WI38 (cell line): ENCODE data around the gene MTX1.

Experiments used
- H3K4me3 ChIP-seq: 2 replicates; pipeline ENCODE4 v1.5.1; 2011; ENCODE audit warnings: low read depth, mild to moderate bottlenecking, control low read depth, low read length
- TF ChIP-seq, protein P1 (sequence below): IDR thresholded peaks from 2 replicates; pipeline ENCODE4 v1.5.1; 2012; ENCODE audit warnings: low read depth, mild to moderate bottlenecking, control low read depth, low read length

MTX1 gene

GRCh38 chr1:155183775-155184221 lies 24.7 kb upstream of the MTX1 start:
- no peak overlapping the region for H3K4me3 ChIP-seq
- TF ChIP-seq, protein P1, sequence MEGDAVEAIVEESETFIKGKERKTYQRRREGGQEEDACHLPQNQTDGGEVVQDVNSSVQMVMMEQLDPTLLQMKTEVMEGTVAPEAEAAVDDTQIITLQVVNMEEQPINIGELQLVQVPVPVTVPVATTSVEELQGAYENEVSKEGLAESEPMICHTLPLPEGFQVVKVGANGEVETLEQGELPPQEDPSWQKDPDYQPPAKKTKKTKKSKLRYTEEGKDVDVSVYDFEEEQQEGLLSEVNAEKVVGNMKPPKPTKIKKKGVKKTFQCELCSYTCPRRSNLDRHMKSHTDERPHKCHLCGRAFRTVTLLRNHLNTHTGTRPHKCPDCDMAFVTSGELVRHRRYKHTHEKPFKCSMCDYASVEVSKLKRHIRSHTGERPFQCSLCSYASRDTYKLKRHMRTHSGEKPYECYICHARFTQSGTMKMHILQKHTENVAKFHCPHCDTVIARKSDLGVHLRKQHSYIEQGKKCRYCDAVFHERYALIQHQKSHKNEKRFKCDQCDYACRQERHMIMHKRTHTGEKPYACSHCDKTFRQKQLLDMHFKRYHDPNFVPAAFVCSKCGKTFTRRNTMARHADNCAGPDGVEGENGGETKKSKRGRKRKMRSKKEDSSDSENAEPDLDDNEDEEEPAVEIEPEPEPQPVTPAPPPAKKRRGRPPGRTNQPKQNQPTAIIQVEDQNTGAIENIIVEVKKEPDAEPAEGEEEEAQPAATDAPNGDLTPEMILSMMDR = no peak

GRCh38 chr1:155184351-155184811 lies 24.1 kb upstream of the MTX1 start:
- TF ChIP-seq, protein P1 = no peak
- H3K4me3 ChIP-seq = no peak overlapping the region

- TF ChIP-seq, protein P1 = no peak
- no peak overlapping the region for H3K4me3 ChIP-seq
Measured at GRCh38 chr1:155184835-155185782, 23.4 kb upstream of the MTX1 start.

DNA sequence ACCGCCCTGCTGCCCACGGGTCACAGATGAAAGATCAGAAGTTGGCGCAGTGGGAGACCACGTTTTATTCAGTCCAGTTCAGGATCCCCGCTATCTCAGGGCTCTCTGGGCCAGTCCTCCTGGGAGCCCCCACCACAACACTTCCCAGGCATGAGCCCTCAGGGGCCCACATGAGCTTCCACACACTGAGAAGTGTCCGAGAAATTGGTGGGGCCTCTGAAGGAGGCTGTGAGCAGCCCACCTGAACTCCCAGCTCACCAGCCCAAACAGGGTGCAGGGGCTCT lies 22.8 kb upstream of the MTX1 start:
- H3K4me3 ChIP-seq = no peak overlapping the region
- TF ChIP-seq, protein P1 = no peak

DNA sequence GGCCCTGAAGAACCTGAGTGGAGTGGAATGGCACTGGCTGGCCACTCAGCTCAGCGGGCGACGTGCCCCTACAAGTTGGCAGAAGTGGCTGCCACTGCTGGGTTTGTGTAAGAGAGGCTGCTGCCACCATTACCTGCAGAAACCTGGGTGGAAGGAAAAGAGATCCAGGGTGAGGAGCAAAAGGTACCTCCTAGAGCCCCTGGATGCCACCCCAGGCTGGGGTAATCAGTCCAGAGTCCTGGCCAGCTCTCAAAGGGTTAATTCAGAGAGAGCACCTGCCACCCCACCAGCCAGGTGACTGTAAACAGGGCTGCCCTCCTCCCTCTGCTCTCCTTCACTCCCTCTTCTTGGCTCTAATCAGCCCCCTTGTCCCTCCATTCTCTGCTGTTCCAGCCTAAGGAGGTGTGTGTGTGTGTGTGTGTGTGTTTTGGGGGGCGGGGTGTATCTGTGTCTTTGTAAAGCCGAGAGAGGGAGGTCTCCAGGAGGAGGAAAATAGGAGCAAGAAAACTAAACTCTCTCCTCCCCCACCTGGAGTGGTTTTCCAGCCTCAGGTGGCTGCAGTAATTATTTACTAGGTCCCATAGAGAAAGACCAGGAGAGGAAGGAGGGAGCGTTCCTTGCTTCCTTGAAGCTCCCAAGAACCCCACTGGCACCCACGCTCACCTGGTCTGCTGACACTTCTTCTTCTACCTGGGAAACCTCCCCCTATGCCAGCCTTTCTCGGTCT lies 22.3 kb upstream of the MTX1 start:
- no peak overlapping the region for H3K4me3 ChIP-seq
- TF ChIP-seq, protein P1 = no peak

- H3K4me3 ChIP-seq = no peak overlapping the region
- TF ChIP-seq, protein P1 = no peak
Measured at GRCh38 chr1:155186794-155187455, 21.6 kb upstream of the MTX1 start.
